A549 (cell line): ENCODE results near the gene HECTD2.
"Not testable (repeated sequence)": the region's sequence is repeated elsewhere in the genome, so short reads cannot be mapped to it uniquely, and the experiment has no call there.

Source experiments
- CEBPB ChIP-seq, 2 experiments: fragments of >200 bp in 1 of 2; sonication (Bioruptor Twin) in 1 of 2; formaldehyde crosslinking in 1 of 2; IDR thresholded peaks; 2 replicates each; pipeline ENCODE4 v1.6.1; 2012 to 2016
- CHD4 ChIP-seq: fragments of 200-600 bp; sonication (generic); IDR thresholded peaks from 2 replicates; pipeline ENCODE4 v1.6.1; 2016; ENCODE audit warnings: antibody characterized with exemption, mild to moderate bottlenecking, borderline replicate concordance
- EP300 ChIP-seq, 2 experiments: fragments of >200 bp; sonication (Bioruptor Twin); formaldehyde crosslinking; IDR thresholded peaks; 2 replicates in 1 of 2; 3 replicates in 1 of 2; pipeline ENCODE4 v1.6.1; 2016 to 2017
- FOSB ChIP-seq: fragments of 250-450 bp; sonication (Bioruptor Pico); IDR thresholded peaks from 2 replicates; pipeline ENCODE4 v1.5.0; 2020; ENCODE audit warnings: mild to moderate bottlenecking, moderate library complexity
- MAFK ChIP-seq: fragments of 450-650 bp; IDR thresholded peaks from 2 replicates; pipeline ENCODE4 v1.6.1; 2014; ENCODE audit not compliant: partially characterized antibody
- MAX ChIP-seq: IDR thresholded peaks from 2 replicates; pipeline ENCODE4 v1.6.1; 2012
- POLR2A ChIP-seq: IDR thresholded peaks from 2 replicates; pipeline ENCODE4 v1.6.1; 2012; ENCODE audit warnings: mild to moderate bottlenecking, low read length
- RAD21 ChIP-seq, 2 experiments: fragments of >200 bp in 1 of 2; sonication (Bioruptor Twin) in 1 of 2; formaldehyde crosslinking in 1 of 2; IDR thresholded peaks in 1 of 2; conservative IDR thresholded peaks in 1 of 2; 2 replicates in 1 of 2; 3 replicates in 1 of 2; pipeline ENCODE4 v1.6.1; 2012 to 2018; ENCODE audit warnings: inconsistent platforms in 1 of 2
- RCOR1 ChIP-seq: fragments of 150-350 bp; IDR thresholded peaks from 2 replicates; pipeline ENCODE4 v1.6.1; 2014; ENCODE audit warnings: antibody characterized with exemption, low read length, low read depth
- RFX5 ChIP-seq: fragments of 450-650 bp; IDR thresholded peaks from 2 replicates; pipeline ENCODE4 v1.7.1; 2014; ENCODE audit warnings: antibody characterized with exemption, mild to moderate bottlenecking, moderate library complexity
- SMC3 ChIP-seq: fragments of >200 bp; sonication (Bioruptor Twin); formaldehyde crosslinking; IDR thresholded peaks from 3 replicates; pipeline ENCODE4 v1.6.1; 2018; ENCODE audit warnings: inconsistent platforms
- TF ChIP-seq, protein P1 (sequence below): fragments of >200 bp; sonication (Bioruptor Twin); formaldehyde crosslinking; IDR thresholded peaks from 3 replicates; pipeline ENCODE4 v1.5.1; 2016
- TF ChIP-seq, protein P2 (sequence below): fragments of 450-650 bp; IDR thresholded peaks from 2 replicates; pipeline ENCODE4 v1.6.1; 2014; ENCODE audit warnings: antibody characterized with exemption
- TF ChIP-seq, protein P3 (sequence below): fragments of >200 bp; sonication (Bioruptor Twin); formaldehyde crosslinking; IDR thresholded peaks from 3 replicates; pipeline ENCODE4 v1.6.1; 2016

DNA sequence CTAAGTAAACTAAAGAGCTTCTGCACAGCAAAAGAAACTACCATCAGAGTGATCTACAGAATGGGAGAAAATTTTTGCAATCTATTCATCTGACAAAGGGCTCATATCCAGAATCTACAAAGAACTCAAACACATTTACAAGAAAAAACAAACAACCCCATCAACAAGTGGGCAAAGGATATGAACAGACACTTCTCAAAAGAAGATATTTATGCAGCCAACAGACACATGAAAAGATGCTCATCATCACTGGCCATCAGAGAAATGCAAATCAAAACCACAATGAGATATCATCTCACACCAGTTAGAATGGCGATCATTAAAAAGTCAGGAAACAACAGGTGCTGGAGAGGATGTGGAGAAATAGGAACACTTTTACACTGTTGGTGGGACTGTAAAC, 124.6 kb downstream of the HECTD2 start:
- TF ChIP-seq, protein P1, sequence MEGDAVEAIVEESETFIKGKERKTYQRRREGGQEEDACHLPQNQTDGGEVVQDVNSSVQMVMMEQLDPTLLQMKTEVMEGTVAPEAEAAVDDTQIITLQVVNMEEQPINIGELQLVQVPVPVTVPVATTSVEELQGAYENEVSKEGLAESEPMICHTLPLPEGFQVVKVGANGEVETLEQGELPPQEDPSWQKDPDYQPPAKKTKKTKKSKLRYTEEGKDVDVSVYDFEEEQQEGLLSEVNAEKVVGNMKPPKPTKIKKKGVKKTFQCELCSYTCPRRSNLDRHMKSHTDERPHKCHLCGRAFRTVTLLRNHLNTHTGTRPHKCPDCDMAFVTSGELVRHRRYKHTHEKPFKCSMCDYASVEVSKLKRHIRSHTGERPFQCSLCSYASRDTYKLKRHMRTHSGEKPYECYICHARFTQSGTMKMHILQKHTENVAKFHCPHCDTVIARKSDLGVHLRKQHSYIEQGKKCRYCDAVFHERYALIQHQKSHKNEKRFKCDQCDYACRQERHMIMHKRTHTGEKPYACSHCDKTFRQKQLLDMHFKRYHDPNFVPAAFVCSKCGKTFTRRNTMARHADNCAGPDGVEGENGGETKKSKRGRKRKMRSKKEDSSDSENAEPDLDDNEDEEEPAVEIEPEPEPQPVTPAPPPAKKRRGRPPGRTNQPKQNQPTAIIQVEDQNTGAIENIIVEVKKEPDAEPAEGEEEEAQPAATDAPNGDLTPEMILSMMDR = not testable (repeated sequence)
- not testable (repeated sequence) for TF ChIP-seq EP300 (IDR thresholded peaks at IDR 0.05); SMC3; MAFK; RAD21 (conservative IDR thresholded peaks at IDR 0.05 in 1 of 2, IDR thresholded peaks at IDR 0.05 in 1 of 2); POLR2A; RFX5; CHD4; CEBPB (IDR thresholded peaks at IDR 0.05); MAX; RCOR1; FOSB (CRISPR knock-in tag)
- TF ChIP-seq, protein P2, sequence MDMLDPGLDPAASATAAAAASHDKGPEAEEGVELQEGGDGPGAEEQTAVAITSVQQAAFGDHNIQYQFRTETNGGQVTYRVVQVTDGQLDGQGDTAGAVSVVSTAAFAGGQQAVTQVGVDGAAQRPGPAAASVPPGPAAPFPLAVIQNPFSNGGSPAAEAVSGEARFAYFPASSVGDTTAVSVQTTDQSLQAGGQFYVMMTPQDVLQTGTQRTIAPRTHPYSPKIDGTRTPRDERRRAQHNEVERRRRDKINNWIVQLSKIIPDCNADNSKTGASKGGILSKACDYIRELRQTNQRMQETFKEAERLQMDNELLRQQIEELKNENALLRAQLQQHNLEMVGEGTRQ = not testable (repeated sequence)
- TF ChIP-seq, protein P3, sequence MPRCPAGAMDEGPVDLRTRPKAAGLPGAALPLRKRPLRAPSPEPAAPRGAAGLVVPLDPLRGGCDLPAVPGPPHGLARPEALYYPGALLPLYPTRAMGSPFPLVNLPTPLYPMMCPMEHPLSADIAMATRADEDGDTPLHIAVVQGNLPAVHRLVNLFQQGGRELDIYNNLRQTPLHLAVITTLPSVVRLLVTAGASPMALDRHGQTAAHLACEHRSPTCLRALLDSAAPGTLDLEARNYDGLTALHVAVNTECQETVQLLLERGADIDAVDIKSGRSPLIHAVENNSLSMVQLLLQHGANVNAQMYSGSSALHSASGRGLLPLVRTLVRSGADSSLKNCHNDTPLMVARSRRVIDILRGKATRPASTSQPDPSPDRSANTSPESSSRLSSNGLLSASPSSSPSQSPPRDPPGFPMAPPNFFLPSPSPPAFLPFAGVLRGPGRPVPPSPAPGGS = not testable (repeated sequence)
